SHP77 treated with DMSO at 0.1 percent for 48 hours (cell line): ENCODE measurements around the gene TMPRSS9.

Experiments used
- DNase-seq: peaks from one replicate; lab custom pipeline; 2025; lab: John Stamatoyannopoulos, UW

TMPRSS9 gene

DNA sequence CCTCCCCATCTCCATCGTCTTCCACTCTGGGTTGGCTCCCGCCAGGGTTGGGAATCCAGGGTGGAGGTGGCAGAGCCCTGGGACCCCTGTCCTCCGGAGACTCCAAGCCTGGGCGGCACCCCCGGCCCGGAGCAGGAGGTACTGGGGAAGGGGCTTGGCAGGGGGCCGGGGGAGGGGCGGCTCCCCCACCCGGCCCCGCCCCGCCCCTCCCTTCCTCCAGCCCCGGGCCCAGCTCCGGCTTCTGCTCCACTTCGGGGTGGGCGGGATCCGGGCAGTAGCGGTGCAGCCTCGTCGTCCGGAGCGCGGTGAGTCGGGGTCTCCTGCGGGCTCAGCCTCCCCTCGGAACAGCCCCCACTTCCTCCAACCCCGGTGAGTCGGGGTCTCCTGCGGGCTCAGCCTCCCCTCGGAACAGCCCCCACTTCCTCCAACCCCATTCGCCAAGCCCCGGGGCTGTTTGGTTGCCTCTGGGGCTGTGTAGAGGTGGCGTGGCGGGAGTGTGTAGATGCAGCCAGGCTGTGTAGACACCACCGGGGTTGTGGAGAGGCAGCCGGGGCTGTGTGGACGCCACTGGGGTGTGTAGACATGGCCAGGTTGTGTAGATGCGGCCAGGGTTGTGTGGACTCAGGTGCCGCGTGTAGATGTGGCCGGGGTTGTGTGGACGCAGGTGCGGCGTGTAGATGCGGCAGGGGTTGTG, at the start of gene TMPRSS9:
Gene TMPRSS9, plus strand, starts transcription at position 274 of the 694 bp plus-strand sequence. CDS start 29,521 bp downstream, outside the sequence.
- DNase-seq, result no peak

DNA sequence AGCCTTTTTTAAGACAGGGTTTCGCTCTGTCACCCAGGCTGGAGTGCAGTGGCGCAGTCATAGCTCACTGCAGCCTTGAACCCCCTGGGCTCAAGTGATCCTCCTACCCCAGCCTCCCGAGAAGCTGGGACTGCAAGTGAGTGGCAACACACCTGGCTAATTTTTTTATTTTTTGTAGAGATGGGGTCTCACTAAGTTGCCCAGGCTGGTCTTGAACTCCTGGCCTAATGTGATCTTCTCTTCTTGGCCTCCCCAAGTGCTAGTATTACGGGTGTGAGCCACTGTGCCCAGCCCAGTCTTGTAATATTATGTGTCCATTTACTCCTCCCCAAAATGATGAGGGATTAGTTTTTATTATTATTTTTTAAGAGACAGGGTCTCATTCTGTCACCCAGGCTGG, 49.0 kb upstream of the TMPRSS9 start:
- no peak for DNase-seq

DNA sequence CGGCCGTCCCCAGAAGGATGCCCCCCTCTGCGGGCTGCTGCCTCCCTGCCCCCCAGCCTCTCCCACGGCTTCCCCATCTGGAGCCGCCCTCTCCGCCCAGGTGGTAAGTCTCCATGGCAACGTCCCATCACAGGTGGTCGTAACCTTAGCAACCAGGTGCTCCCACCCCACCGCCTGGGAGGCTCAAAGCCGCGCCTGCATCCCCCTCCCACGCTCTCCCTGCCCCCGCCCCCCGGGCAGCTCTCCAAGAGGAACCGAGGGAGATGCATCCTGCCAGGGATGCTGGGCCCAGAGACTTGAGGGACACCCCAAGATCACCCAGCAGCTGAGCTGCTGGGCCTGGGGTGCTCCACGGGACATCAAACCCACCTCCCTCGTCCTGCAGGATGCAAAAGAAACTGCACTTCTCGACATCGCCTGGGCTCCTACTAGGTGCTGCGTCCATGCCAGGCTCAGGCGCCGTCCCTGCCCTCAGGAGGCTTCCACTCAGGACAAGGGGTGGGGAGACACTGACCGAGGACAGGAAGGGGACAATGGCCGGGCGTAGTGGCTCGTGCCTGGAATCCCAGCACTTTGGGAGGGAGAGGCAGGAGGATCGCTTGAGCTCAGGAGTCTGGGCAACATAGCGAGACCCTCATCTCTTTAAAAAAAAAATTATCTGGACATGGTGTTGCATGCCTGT, 47.1 kb upstream of the TMPRSS9 start:
- DNase-seq, result no peak

DNA sequence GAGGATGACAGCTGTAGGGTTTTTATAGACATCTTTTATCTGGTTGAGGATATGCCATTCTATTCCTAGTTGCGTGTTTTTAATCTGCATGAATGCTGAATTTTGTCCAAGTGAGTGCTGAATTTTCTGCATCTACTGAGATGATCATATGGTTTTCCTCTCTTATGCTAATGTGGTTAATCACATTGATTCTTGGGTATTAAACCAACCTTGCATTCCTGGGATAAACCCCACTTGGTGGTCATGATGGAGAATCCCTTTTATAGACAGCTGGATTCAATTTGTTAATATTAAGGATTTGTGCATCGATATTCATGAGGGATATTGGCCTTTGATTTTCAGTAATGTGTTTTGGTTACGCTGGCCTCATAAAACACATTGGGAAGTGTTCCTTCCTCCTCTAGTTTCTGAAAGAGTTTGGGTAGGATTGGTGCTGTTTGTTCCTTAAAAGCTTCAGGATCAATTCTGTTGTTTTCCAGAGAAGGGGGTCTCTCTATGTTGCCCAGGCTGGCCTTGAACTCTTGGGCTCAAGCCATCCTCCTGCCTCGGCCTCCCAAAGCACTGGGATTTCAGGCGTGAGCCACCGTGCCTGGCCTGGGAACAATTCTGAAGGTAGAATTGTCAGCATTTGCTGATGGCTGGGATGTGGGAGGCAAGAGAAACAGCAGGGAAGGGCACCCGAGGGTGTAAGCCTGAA, 44.8 kb upstream of the TMPRSS9 start:
- DNase-seq, result no peak

DNA sequence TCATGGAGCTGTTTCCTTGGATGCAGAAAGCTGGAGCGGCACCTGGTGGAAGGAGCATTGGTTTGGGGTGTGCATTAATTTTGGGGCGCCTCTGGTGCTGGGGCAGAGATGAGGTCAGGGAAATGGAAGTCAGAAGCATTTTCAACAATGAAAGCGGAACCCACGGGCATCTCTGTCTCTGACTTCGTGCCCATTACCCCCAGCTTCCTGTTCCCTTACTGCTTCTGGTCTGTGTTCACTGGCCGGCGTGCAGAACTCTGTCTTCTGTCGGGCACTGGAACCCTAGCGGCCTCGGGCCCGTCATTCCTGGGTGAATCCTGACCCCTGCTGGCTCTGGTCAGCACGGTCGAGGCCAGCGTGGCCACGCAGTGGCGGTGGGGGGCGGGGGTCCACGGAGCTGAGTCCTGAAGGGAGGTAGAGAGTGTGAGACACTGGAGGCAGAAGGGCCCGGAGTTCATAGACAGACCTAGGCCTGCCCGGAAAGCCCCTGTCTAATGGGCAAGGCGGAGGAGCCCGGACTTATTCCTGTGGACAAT, 44.2 kb upstream of the TMPRSS9 start:
- DNase-seq, result peak; percentile 35

DNA sequence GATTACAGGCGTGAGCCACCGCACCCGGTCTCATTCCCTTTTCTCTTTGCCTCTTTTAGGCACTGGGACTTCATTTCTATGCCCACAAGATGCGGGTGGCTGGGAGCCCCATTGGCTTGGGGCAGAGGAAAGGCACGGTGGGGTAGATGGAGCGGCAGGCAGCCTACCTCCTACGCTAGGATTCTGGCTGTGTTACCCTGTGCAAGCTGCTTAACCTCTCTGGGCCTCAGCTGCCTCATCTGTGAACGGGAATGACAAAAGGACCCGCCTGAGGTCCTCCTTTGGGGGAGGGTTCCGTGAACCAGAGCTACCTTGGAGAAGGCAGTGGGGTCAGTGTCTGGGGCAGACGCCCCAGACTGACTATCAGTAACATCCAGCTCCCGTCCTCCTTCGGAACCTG, 42.8 kb upstream of the TMPRSS9 start:
- no peak for DNase-seq

DNA sequence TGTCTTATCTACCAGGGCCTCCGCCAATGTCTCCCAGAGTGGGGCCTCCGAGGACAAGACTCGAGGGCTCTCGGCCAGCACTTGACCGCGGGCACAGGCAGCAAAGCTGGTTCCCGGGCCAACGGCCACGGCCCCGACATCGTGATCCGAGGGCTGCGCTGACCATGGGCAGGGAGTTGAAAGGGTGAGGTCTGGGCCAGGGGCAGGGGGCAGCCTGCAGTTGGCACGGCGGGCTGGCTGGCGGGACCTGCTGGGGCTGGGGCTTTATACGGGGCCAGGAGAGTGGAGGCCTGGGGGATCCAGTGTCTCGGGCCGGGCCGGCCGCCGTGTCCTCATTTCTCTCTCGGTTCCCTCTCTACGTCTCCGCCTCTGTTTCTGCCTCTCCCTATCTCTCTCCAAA, 42.3 kb upstream of the TMPRSS9 start:
- no peak for DNase-seq

DNA sequence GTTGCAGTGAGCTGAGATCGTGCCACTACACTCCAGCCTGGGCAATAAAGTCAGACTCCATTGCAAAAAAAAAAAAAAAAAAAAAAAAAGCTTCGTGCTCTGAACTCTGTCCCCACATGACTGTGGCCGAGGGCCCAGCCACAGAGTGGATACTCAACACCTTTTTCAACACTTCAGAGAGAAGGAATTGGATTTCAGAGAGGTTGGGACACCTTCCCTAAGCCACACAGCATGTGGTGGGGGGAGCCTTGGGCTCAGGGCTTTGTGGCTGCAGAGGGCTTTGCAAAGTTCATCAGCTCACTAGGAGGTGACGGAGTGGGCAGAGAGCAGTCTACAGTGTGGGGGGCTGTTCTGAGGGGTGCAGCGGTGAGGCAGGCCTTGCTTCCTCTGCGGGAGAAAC, 41.1 kb upstream of the TMPRSS9 start:
- DNase-seq, result no peak

DNA sequence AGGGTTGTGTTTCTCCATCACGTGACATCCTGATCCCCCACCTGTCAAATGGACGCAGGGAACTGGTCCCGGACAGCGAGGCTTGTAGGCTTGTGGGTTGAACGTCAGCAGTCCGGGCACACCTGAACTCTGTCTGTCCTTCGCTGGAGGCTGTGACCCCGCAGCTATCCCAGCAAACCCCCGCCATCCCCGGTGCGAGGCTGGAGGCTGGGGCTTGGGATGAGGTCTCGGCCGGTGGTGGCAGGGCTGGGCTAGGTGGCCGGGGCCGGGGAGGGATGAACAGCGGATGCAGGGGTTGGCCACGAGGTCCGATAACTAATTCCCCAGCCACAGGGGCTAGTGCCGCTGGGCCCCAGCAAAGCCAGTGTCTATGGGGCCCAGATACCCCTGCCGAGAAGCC, 40.5 kb upstream of the TMPRSS9 start:
- DNase-seq, result no peak

DNA sequence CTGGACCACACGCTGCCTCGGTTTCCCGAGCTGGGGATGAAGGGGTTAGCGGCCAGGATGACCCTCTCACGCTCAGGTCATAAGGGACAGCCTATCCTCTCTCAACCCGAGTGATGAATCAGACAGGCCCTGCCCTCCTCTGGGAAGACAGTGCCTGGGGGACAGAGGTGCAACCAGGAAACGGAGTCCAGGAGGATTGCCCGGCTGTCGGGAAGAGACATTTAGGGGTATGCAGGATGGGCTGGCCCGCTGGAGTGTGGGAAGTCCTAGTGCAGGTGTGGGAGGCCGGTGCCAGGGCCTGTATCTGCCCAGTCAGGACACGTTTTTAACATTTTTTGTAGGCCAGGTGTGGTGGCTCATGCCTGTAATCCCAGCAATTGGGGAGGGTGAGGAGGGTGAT, 40.0 kb upstream of the TMPRSS9 start:
- DNase-seq, result no peak

DNA sequence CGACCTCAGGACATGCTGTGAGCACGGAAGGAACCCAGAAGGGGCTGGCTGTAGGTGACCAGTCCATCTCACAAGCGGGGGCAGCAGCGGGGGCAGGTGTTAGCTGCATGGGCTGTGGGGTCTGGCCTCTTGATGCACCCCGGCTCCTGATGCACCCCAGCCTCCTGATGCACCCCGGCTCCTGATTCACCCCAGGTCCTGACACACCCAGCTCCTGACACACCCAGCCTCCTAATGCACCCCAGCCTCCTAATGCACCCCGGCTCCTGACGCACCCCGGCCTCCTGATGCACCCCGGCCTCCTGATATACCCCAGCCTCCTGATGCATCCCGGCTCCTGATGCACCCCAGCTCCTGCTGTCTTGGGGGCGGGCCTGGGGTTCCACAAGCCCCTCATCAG, 39.1 kb upstream of the TMPRSS9 start:
- no peak for DNase-seq

DNA sequence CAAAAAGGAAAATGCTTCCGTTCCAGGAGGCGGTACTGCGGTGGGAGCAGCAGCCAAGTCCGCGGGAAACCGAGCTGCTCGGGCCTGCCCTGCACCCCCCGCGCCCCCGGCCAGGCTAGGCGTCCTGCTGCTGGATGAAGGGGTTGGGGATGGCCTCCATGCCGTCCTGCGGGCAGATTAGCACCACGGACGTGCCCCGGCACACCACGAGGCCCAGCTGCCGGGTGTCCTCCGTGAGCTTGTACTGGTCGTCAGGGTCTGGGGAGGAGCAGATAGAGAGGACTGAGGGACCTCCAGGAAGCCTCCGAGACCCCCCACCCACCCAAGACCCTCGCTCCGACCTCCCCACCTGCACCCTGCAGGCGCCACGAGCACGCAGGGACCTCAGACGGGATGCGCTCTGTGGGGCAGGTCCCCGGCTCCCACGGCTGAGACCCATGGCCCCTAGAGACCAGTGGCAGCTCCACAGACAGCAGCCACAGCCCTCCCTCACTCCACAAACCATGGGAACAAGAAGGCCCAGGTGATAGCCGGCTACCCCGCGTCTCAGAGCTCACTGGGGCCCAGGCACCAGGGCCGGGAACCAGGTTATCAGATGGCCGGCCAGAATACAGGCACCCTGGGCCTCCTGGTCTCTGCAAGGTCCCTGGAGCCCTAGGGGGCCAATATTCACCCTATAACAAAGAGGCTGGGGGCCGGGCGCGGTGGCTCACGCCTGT, 38.3 kb upstream of the TMPRSS9 start:
- DNase-seq, result no peak

DNA sequence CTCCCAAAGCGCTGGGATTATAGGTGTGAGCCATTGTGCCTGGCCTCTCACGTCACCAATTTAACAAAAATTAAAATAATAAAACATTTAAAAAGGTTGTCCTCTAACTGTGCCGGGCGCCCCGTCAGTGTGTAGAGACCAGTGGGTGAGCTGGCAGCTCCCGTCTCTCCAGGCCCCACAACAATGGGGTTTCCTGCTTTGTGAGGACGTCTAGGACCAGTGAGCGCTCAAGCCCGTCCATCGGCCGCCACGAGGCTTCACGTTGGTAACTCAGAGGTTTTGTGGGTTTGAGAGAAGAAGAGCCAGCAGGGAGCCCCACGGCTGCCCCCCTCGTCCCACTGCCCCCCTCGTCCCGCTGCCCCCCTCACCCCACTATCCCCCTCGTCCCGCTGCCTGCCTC, 36.4 kb upstream of the TMPRSS9 start:
- DNase-seq, result no peak

DNA sequence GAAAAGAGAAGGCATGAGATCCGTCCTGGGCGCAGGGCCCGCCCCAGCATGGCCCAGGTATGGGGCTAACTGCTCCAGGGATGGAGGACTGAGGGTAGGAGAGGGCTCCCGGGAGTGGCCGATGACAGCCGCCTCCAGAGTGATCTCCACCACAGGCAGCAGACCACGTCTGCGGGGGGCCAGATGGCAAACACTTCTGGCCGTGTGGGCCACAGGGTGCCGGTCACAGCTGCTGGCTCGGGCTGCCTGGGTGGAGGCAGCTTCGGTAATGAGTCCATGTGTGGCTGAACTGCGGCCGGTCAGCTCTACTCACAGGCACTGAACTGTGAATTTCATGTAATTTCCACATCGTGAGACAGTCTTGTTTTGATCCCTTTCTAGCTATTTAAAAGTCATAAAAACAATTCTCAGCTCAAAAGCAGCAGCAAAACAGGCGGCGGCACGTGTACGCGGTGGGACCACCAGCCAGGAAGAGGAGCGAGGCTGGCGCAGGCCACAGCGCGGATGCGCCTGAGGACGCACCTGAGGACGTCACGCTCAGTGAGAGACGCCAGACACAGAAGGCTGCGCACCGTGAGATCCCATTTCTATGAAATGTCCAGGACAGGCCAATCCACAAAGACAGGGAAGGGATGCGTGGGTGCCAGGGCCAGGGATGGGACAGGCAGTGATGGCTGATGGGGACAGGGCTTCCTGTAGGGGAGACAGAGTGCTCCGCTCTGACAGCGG, 35.7 kb upstream of the TMPRSS9 start:
- no peak for DNase-seq

DNA sequence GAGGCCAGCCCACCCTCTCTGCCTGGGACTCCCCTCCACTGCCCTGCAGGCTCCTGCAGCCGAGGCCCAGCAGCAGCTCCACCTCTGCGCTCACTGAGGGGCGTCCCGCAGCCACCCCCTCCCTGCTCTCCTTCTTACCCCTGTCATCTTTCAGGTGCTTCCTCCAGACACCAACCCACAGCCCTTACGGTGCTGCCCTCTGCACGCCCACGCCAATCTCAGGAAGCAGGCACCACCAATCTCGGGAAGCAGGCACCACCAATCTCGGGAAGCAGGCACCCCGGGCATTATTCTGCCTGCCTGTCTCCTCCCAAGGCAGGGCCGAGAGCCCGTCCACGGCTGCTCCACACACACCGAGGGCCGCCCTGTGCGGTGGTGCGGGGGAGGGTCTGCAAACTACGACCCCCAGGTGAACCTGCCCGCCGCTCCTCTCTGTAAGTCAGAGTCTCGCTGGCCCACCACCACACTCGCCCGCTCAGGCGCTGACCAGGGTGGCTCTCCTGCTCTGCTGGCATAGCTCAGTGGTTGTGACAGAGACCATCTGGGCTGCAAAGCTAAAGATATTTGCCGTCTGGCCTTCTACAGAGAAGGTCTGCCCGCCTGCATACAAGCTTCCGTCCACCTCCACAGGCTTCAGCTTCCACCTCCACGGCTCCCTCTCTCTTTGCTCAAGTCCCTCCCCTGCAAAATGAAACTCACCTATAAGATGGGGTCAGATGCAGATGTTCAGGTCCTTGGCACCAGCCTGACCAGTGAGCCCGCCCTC, 34.6 kb upstream of the TMPRSS9 start:
- no peak for DNase-seq

DNA sequence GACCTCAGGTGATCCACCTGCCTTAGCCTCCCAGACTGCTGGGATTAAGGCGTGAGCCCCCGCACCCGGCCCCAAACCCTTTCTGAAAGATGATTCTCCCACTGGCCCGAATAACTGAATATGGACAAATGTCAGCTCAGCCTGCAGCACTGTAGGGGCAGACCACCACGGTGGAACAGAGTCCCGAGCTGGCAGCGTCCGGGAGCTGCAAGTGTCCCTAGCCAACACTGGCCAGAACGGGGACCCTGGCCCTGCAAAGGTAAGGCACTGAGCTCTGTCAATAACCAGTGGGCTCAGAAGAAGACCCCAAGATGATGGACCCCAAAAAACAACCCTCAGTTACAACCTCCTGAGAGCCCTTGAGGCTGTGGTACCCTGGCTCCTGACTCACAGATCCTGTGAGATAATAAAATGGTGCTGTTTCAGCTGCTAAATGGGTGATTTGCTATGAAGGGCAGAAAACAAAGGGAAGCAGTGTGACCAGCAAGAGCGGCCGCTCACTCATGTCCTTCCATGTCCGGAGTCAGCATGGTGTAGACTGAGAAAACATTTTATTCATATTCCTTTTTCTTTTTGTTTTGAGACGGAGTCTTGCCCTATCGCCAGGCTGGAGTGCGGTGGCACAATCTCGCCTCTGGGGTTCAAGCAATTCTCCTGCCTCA, 33.2 kb upstream of the TMPRSS9 start:
- no peak for DNase-seq

DNA sequence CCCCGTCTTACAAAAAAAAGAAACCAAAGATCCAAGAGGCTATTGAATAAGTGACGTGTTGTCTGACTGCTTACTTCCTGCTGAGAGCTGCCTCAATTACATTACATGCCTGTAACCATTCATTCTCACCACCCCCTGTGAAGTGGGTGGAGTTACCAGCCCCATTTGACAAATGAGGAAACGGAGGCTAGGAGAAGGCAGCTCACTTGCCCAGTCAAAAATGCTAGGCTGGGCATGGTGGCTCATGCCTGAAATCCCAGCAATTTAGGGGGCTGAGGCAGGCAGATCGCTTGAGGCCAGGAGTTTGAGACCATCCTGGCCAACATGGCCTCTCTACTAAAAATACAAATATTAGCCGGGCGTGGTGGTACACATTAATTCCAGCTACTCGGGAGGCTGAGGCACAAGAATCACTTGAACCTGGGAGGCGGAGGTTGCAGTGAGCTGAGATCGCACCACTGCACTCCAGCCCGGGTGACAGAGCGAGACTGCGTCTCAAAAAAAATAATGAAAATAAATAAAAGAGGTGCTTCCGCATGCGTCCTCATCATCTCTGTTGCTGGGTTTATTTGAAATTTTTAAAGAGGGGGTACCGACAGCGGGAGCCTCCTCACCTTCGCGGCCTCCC, 32.2 kb upstream of the TMPRSS9 start:
- DNase-seq, result no peak

DNA sequence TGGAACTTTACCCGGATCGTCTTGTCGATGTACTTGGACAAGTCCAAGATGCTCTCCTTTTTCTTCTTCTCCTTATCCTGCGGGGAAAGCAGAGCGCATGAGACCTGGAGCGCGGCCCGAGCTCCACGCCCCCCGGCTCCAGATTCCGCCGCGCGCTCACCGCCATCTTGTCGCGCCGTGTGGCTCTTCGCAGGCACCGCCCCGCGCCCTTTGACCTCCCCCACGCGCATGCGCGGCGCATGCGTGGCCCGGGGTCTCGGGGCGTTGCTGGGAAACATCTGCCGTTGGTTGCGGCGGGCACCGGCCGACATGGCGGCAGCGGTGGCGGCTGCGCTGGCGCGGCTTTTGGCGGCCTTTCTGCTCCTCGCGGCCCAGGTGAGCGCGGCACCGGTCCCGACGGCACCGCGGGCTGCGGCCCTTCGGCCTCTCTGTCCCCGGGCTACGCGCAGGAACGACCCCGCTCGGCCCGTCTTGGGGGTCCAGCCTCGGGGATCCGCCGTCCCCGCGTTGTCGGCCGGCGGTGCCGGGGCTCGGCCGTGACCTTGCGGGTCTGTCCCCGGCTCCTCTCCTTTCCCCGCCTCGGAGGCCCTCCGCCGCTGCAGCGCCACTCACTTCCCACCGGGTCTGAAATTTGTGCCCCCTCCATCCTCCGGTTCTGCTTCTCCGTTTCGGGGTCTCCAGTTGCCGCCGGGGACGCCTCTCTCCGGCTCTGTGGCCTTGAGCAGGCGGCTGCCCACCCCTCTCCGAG, 31.5 kb upstream of the TMPRSS9 start, which contains the start of the genes LSM7 and SPPL2B:
Gene LSM7, minus strand, starts transcription at position 186 of the 748 bp plus-strand sequence. Its CDS starts 20 bp downstream, at position 166.
Gene SPPL2B, plus strand, starts transcription at position 284 of the 748 bp plus-strand sequence. Its CDS starts 26 bp downstream, at position 310.
- DNase-seq, result peak; percentile 34

DNA sequence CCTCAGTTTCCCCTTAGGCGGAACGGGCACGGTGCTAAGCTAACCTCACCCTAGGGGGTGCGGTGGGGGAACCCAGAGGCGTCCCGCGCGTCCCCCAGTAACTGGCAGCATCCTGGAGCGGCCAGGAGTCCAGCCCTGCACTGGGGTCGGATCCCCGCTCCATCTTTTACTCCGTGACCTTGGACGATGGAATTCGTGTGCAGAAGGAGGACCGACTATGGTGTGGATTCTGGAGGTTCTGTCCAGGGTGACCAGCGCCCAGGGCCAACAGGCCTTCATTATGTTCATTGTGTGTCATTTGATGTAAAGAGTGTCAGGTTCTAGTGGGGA, 31.0 kb upstream of the TMPRSS9 start:
- DNase-seq, result no peak
